SU-DHL-6 (cell line): ENCODE results near the gene FHAD1.

Experiments used
- H2AFZ ChIP-seq: fragments of 200-600 bp; sonication (generic); 2 replicates; pipeline ENCODE4 v1.6.1; 2014; ENCODE audit warnings: low read depth, mild to moderate bottlenecking, moderate library complexity, mixed read lengths, antibody characterized with exemption, low read length; ENCODE audit not compliant: severe bottlenecking
- H3F3A ChIP-seq: fragments of 200-600 bp; shearing (Covaris generic); 2 replicates; pipeline ENCODE4 v1.6.0; 2016; ENCODE audit warnings: antibody characterized with exemption, mild to moderate bottlenecking; ENCODE audit not compliant: insufficient read depth
- H3K27ac ChIP-seq: fragments of 200-600 bp; sonication (generic); 2 replicates; pipeline ENCODE4 v1.5.1; 2016; ENCODE audit warnings: low read depth, mild to moderate bottlenecking, low read length, moderate library complexity, mixed read lengths
- H3K27me3 ChIP-seq: fragments of 200-600 bp; sonication (generic), shearing (Covaris generic); 2 replicates; pipeline ENCODE4 v1.6.0; 2014; ENCODE audit warnings: mild to moderate bottlenecking, low read length
- H3K36me3 ChIP-seq: fragments of 200-600 bp; sonication (generic); 2 replicates; pipeline ENCODE4 v1.6.1; 2014; ENCODE audit warnings: mild to moderate bottlenecking, low read length, mixed read lengths
- H3K4me2 ChIP-seq: fragments of 300-600, 200-600 bp; shearing (Covaris generic), sonication (generic); 2 replicates; pipeline ENCODE4 v1.6.0; 2014; ENCODE audit warnings: low read length, low read depth, mild to moderate bottlenecking; ENCODE audit not compliant: poor library complexity, severe bottlenecking
- H3K4me3 ChIP-seq: fragments of 200-600 bp; sonication (generic); 2 replicates; pipeline ENCODE4 v1.5.1; 2014; ENCODE audit warnings: antibody characterized with exemption, low read length, mild to moderate bottlenecking, mixed read lengths; ENCODE audit not compliant: insufficient read depth, poor library complexity, severe bottlenecking
- H3K79me2 ChIP-seq: fragments of 200-600 bp; sonication (generic); 2 replicates; pipeline ENCODE4 v1.6.1; 2014; ENCODE audit warnings: mild to moderate bottlenecking, low read length, moderate library complexity; ENCODE audit not compliant: insufficient read depth
- H3K9ac ChIP-seq: fragments of 200-600 bp; sonication (generic); 2 replicates; pipeline ENCODE4 v1.7.0; 2014; ENCODE audit warnings: mild to moderate bottlenecking, low read length
- H3K9me2 ChIP-seq: fragments of 200-600 bp; sonication (generic); replicated peaks from 2 replicates; pipeline ENCODE4 v1.6.1; 2014; ENCODE audit warnings: low read length; ENCODE audit not compliant: insufficient read depth
- H3K9me3 ChIP-seq: fragments of 200-600 bp; sonication (generic); 2 replicates; pipeline ENCODE4 v1.6.1; 2014; ENCODE audit warnings: low read length, mixed read lengths; ENCODE audit not compliant: insufficient read depth
- H4K20me1 ChIP-seq: fragments of 200-600 bp; sonication (generic); 2 replicates; pipeline ENCODE4 v1.6.1; 2014; ENCODE audit warnings: low read depth, mild to moderate bottlenecking, antibody characterized with exemption, low read length, moderate library complexity, mixed read lengths
- EZH2phosphoT487 ChIP-seq: fragments of 200-600 bp; sonication (generic), shearing (Covaris generic); conservative IDR thresholded peaks from 2 replicates; pipeline ENCODE4 v1.6.1; 2018; ENCODE audit warnings: mild to moderate bottlenecking, antibody characterized with exemption, low read length, moderate library complexity, mixed read lengths
- TF ChIP-seq, protein P1 (sequence below): fragments of 200-600 bp; sonication (generic); IDR thresholded peaks from one replicate; pipeline ENCODE4 v1.5.1; 2017; ENCODE audit warnings: antibody characterized with exemption, mild to moderate bottlenecking, low read length, moderate library complexity; ENCODE audit not compliant: insufficient read depth, poor library complexity, severe bottlenecking

The FHAD1 gene

DNA sequence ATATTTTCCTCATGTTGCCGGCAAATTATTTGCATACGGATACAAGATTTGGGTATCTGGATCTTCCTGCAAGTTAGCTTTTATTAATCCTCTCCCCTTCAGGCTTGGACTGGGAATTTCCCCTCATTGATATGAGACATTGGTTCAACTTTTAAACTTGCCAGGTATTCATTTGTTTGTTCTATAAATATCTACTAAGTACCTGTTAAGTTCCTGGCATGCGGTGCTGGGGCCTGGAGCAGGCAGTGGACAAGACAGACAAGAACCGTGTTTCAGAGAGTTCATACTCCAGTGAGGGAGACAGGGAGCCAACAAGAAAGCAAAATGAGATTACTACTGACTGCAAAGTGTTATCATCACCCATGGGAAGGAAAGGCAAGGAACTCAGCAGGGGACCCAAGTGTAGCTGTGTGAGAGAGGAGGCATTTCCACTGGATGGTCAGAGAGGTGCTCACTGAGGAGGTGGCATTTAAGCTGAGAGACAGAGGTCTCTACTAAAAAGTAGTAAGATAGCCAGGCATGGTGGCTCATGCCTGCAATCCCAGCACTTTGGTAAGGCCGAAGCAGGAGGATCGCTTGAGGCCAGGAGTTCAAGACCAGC is 39.1 kb upstream of the FHAD1 start:
- Histone ChIP-seq H3K9ac (no peak overlapping the region), H3K4me3 (no peak overlapping the region), H2AFZ (no peak overlapping the region), H3K27ac (no peak overlapping the region), H4K20me1 (no peaks in the 10 kb centered on the region), H3K4me2 (no peak overlapping the region), H3K27me3 (no peaks in the 10 kb centered on the region), H3K79me2 (no peaks in the 10 kb centered on the region), H3K9me3 (no peaks in the 10 kb centered on the region), H3K9me2 (no peaks in the 10 kb centered on the region), H3F3A (no peaks in the 10 kb centered on the region), H3K36me3 (no peaks in the 10 kb centered on the region)
- no peak for TF ChIP-seq EZH2phosphoT487
- TF ChIP-seq, protein P1, sequence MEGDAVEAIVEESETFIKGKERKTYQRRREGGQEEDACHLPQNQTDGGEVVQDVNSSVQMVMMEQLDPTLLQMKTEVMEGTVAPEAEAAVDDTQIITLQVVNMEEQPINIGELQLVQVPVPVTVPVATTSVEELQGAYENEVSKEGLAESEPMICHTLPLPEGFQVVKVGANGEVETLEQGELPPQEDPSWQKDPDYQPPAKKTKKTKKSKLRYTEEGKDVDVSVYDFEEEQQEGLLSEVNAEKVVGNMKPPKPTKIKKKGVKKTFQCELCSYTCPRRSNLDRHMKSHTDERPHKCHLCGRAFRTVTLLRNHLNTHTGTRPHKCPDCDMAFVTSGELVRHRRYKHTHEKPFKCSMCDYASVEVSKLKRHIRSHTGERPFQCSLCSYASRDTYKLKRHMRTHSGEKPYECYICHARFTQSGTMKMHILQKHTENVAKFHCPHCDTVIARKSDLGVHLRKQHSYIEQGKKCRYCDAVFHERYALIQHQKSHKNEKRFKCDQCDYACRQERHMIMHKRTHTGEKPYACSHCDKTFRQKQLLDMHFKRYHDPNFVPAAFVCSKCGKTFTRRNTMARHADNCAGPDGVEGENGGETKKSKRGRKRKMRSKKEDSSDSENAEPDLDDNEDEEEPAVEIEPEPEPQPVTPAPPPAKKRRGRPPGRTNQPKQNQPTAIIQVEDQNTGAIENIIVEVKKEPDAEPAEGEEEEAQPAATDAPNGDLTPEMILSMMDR = no peak

DNA sequence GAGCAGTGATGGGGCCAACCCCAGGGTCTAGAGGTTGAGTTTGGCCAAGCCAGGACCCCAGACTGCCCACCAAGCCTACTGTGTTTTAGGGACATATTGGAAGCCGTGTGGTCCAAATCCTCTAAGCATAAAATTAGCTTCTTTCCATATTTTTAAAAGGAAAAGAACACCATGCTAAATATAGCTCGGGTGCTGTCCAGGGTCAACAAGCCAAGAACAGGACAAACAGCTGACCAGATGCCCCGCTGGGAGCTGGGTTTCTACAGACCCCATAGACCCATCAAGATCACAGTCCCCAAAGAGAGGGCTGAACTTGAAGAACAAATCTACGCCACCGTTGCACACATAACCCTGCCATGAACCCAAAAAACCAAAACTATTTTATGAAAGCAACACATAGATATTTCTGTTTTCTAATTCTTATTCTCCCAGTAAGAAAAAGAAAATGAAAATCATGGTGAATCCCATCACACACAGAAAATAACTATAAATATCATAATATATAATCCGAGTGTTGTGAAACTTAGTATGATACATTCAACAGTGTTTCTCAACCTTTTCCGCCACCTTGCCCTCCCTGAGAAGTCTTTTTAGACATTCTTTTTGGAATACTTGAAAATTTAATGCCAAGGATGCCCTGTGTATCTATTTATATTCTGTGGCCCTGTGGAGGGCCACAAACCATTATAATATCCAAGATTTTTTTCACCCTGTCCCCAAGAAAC is 36.2 kb upstream of the FHAD1 start:
- H3K4me2 ChIP-seq = no peak overlapping the region
- TF ChIP-seq, protein P1 = no peak
- TF ChIP-seq EZH2phosphoT487 = no peak
- H3K79me2 ChIP-seq = no peaks in the 10 kb centered on the region
- no peak overlapping the region for H3K9ac ChIP-seq
- H4K20me1 ChIP-seq = no peaks in the 10 kb centered on the region
- H3K4me3 ChIP-seq = no peak overlapping the region
- H3F3A ChIP-seq = no peaks in the 10 kb centered on the region
- no peak overlapping the region for H3K27ac ChIP-seq
- no peaks in the 10 kb centered on the region for H3K9me3 ChIP-seq
- no peaks in the 10 kb centered on the region for H3K36me3 ChIP-seq
- H3K27me3 ChIP-seq = no peaks in the 10 kb centered on the region
- no peaks in the 10 kb centered on the region for H3K9me2 ChIP-seq
- no peak overlapping the region for H2AFZ ChIP-seq

DNA sequence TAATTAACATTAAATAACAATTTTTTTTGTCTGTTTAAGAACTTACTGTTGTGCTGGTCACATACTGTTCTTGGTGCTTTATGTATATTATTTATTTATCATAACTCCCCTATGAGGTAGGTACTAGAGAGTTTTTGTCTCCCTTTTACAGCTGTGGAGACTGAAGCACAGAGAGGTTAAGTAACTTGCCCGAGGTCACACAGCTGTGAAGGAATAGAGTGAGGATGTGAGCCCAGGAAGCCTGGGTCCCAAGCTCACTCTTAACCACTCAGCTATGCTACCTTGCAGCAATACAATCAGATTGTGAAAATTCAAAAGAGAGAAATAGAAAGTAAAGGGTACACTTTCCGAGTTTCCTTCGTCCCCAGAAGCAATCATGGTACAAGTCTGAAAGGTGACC is 35.6 kb upstream of the FHAD1 start:
- Histone ChIP-seq H3K36me3 (no peaks in the 10 kb centered on the region), H3K9me2 (no peaks in the 10 kb centered on the region), H2AFZ (no peak overlapping the region), H3K27me3 (no peaks in the 10 kb centered on the region), H3K27ac (no peak overlapping the region), H3K4me3 (no peak overlapping the region), H3F3A (no peaks in the 10 kb centered on the region), H3K4me2 (no peak overlapping the region), H3K9ac (no peak overlapping the region), H4K20me1 (no peaks in the 10 kb centered on the region), H3K9me3 (no peaks in the 10 kb centered on the region), H3K79me2 (no peaks in the 10 kb centered on the region)
- TF ChIP-seq EZH2phosphoT487 = no peak
- TF ChIP-seq, protein P1 = no peak
